ENCODE measurements around the gene NR6A1. TPM values are rescaled to one million over a fixed set of nuclear protein-coding genes. Genes with fewer than 3 reads are reported as not detected.

NR6A1 gene
- total RNA-seq, 2 experiments from 2014 or later = 17.5 to 23.0 TPM

DNA sequence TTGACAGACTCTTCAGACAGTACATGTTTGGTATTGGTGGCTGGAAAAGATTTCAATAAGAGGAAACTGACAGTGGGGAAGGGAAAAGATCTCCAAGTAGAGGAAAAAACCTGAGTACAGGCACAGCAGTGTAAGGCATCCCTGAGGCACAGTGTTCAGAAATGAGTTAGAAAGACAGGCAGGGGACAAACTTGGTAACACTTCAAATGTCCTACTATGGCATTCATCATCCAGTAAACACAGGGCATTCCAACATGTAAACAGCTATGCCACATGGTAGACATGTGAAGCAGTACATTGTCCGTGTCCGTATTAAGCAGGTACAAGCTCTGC is 218.9 kb downstream of the NR6A1 start:
- CTCF ChIA-PET (ENCODE audit: unreplicated experiment) = no interaction called here
- POLR2A ChIA-PET = no interaction called here
- intact Hi-C loops (cut with micrococcal nuclease; ENCODE audit: unreplicated experiment) = loop anchor here (5.0 kb wide), 1 partner anchor 160 kb away; no protein-coding TSS in a partner anchor

GRCh38 chr9:124551472-124552272 is 219.4 kb downstream of the NR6A1 start:
- no peak for TF ChIP-seq EZH2phosphoT487 (IDR thresholded peaks at IDR 0.05; ENCODE audit: borderline replicate concordance, low read depth, low read length)
- TF ChIP-seq, protein P1, sequence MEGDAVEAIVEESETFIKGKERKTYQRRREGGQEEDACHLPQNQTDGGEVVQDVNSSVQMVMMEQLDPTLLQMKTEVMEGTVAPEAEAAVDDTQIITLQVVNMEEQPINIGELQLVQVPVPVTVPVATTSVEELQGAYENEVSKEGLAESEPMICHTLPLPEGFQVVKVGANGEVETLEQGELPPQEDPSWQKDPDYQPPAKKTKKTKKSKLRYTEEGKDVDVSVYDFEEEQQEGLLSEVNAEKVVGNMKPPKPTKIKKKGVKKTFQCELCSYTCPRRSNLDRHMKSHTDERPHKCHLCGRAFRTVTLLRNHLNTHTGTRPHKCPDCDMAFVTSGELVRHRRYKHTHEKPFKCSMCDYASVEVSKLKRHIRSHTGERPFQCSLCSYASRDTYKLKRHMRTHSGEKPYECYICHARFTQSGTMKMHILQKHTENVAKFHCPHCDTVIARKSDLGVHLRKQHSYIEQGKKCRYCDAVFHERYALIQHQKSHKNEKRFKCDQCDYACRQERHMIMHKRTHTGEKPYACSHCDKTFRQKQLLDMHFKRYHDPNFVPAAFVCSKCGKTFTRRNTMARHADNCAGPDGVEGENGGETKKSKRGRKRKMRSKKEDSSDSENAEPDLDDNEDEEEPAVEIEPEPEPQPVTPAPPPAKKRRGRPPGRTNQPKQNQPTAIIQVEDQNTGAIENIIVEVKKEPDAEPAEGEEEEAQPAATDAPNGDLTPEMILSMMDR (conservative IDR thresholded peaks at IDR 0.05; ENCODE audit: low read length) = peak; percentile 76
- Histone ChIP-seq H3K36me3 (ENCODE audit: insufficient read depth, low read length) (no peaks in the 10 kb centered on the region), H3K9me2 (ENCODE audit: insufficient read depth, low read length) (no peaks in the 10 kb centered on the region), H2AFZ (ENCODE audit: low read length) (no peak overlapping the region), H3K79me2 (ENCODE audit: insufficient read depth, low read depth, low read length) (no peaks in the 10 kb centered on the region), H3K4me1 (ENCODE audit: insufficient read depth, low read length, poor library complexity, severe bottlenecking) (no peaks in the 10 kb centered on the region), H3K27ac (ENCODE audit: low read depth, low read length, poor library complexity, severe bottlenecking) (no peak overlapping the region), H3K4me2 (ENCODE audit: low read length) (no peak overlapping the region), H4K20me1 (ENCODE audit: insufficient read depth, low read length) (no peaks in the 10 kb centered on the region), H3K9me3 (ENCODE audit: low read length) (no peaks in the 10 kb centered on the region), H3K4me3 (ENCODE audit: low read depth, low read length, poor library complexity, severe bottlenecking) (no peak overlapping the region)
- no TSS peak for BruUV-seq (replicated peaks)
- DNase-seq (ENCODE audit: low spot score) = peak; percentile 33
- POLR2A ChIA-PET = no interaction called here
- CTCF ChIA-PET (ENCODE audit: unreplicated experiment) = no interaction called here
- intact Hi-C loops (cut with micrococcal nuclease; ENCODE audit: unreplicated experiment) = loop anchor here (5.0 kb wide), 1 partner anchor 161 kb away; no protein-coding TSS in a partner anchor

More for the DNA sequence above, 218.9 kb downstream of the NR6A1 start:
- Histone ChIP-seq H2AFZ (ENCODE audit: low read length) (no peak overlapping the region), H4K20me1 (ENCODE audit: insufficient read depth, low read length) (no peaks in the 10 kb centered on the region), H3K4me1 (ENCODE audit: insufficient read depth, low read length, poor library complexity, severe bottlenecking) (no peaks in the 10 kb centered on the region), H3K36me3 (ENCODE audit: insufficient read depth, low read length) (no peaks in the 10 kb centered on the region), H3K4me2 (ENCODE audit: low read length) (no peak overlapping the region), H3K4me3 (ENCODE audit: low read depth, low read length, poor library complexity, severe bottlenecking) (no peak overlapping the region), H3K79me2 (ENCODE audit: insufficient read depth, low read depth, low read length) (no peaks in the 10 kb centered on the region), H3K27ac (ENCODE audit: low read depth, low read length, poor library complexity, severe bottlenecking) (no peak overlapping the region), H3K9me3 (ENCODE audit: low read length) (no peaks in the 10 kb centered on the region), H3K9me2 (ENCODE audit: insufficient read depth, low read length) (no peaks in the 10 kb centered on the region)
- no TSS peak for BruUV-seq (replicated peaks)
- no peak for DNase-seq (ENCODE audit: low spot score)
- TF ChIP-seq EZH2phosphoT487 (IDR thresholded peaks at IDR 0.05; ENCODE audit: borderline replicate concordance, low read depth, low read length) = no peak
- TF ChIP-seq, protein P1 (conservative IDR thresholded peaks at IDR 0.05; ENCODE audit: low read length) = no peak

DNA sequence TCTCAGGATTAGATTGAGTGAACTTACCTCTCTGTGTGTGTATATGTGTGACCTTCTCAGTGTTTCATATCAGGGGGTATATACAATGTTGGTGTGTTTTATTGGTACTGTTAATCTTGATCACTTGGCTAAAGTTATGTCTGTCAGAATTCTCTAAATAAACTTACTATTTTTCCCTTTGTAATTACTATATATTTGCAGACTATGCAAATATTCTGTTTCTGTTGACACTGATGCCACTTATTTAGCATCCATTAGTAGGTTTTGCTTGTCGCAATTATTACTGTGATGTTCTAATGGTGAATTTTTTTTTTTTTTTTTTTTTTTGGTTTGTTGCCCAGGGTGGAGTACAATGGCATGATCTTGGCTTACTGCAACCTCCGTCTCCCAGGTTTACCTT is 221.0 kb downstream of the NR6A1 start:
- Histone ChIP-seq H3K4me2 (ENCODE audit: low read length) (no peak overlapping the region), H3K9me2 (ENCODE audit: insufficient read depth, low read length) (no peaks in the 10 kb centered on the region), H3K27ac (ENCODE audit: low read depth, low read length, poor library complexity, severe bottlenecking) (no peak overlapping the region), H4K20me1 (ENCODE audit: insufficient read depth, low read length) (no peaks in the 10 kb centered on the region), H3K4me3 (ENCODE audit: low read depth, low read length, poor library complexity, severe bottlenecking) (no peak overlapping the region), H3K4me1 (ENCODE audit: insufficient read depth, low read length, poor library complexity, severe bottlenecking) (no peaks in the 10 kb centered on the region), H3K36me3 (ENCODE audit: insufficient read depth, low read length) (no peaks in the 10 kb centered on the region), H3K79me2 (ENCODE audit: insufficient read depth, low read depth, low read length) (no peaks in the 10 kb centered on the region), H3K9me3 (ENCODE audit: low read length) (no peaks in the 10 kb centered on the region), H2AFZ (ENCODE audit: low read length) (no peak overlapping the region)
- POLR2A ChIA-PET = interaction anchor here (0.6 to 1.0 kb wide), 2 partner anchors 137 to 1597 kb away, joined by 3 read pairs; no protein-coding TSS in a partner anchor
- CTCF ChIA-PET (ENCODE audit: unreplicated experiment) = no interaction called here
- no TSS peak for BruUV-seq (replicated peaks)
- no peak for DNase-seq (ENCODE audit: low spot score)
- TF ChIP-seq, protein P1 (conservative IDR thresholded peaks at IDR 0.05; ENCODE audit: low read length) = no peak
- TF ChIP-seq EZH2phosphoT487 (IDR thresholded peaks at IDR 0.05; ENCODE audit: borderline replicate concordance, low read depth, low read length) = no peak
- intact Hi-C loops (cut with micrococcal nuclease; ENCODE audit: unreplicated experiment) = loop anchor here (5.0 kb wide), 1 partner anchor 162 kb away; no protein-coding TSS in a partner anchor
